ENCODE data around the gene SLC38A8.

SLC38A8 gene

DNA sequence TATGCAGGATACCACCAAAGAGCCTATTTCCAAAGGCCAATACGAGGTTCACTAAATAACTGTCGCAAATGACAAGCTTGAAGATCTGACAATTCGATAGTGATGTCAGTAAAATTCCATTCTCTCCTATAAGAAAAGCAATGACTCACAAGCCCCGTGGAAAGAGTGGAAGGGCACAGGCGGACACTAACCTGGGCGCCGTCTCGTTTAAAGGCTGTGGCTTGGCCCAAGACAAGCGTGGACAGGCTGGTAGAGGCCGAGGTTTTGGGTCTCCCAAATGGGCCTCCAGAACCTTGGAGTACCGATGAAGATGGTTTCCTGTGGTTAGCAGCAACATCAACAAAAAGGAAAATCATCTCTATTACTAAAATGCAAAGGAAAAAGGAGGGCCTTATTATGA lies 16.5 kb upstream of the SLC38A8 start:
- TF ChIP-seq SUZ12 (IDR thresholded peaks at IDR 0.05) (no peak), L3MBTL2 (conservative IDR thresholded peaks at IDR 0.05) (no peak), ARNT (IDR thresholded peaks at IDR 0.05) (no peak), FOXK2 (IDR thresholded peaks at IDR 0.05) (no peak), FOXA1 (IDR thresholded peaks at IDR 0.05) (no peak), NFRKB (IDR thresholded peaks at IDR 0.05) (no peak), ELF4 (IDR thresholded peaks at IDR 0.05) (no peak), ZNF384 (IDR thresholded peaks at IDR 0.05) (no peak), BHLHE40 (IDR thresholded peaks at IDR 0.05; ENCODE audit: borderline replicate concordance) (no peak), TARDBP (IDR thresholded peaks at IDR 0.05) (no peak), SP1 (IDR thresholded peaks at IDR 0.05) (no peak), FOXM1 (IDR thresholded peaks at IDR 0.05; ENCODE audit: borderline replicate concordance) (no peak), HDGF (IDR thresholded peaks at IDR 0.05; ENCODE audit: borderline replicate concordance) (no peak), CTBP1 (IDR thresholded peaks at IDR 0.05; ENCODE audit: borderline replicate concordance) (no peak)
- TF ChIP-seq, protein P1, sequence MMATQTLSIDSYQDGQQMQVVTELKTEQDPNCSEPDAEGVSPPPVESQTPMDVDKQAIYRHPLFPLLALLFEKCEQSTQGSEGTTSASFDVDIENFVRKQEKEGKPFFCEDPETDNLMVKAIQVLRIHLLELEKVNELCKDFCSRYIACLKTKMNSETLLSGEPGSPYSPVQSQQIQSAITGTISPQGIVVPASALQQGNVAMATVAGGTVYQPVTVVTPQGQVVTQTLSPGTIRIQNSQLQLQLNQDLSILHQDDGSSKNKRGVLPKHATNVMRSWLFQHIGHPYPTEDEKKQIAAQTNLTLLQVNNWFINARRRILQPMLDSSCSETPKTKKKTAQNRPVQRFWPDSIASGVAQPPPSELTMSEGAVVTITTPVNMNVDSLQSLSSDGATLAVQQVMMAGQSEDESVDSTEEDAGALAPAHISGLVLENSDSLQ (IDR thresholded peaks at IDR 0.05), result no peak
- no peak for DNase-seq (ENCODE audit: extremely low spot score)
- ChIA-PET POLR2A (no interaction called here), CTCF (no interaction called here)

DNA sequence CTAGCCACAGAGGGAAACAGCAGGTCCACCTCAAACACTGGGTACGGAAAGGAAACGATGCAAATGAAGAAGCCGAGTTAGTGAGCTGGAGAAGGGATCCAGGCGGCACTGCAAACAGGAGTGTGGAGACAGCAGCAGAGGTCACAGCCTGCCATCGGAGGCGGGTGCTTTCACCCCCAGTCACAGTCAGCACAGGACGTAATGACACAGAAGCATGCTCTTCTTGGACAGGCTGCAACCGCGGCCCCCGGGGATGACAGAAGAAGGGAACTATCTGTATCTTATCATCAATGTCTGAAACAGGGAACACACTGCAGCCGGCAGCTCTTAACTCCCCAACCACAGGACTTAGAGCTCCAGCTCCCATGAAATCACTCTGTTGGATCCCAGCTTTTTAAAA lies 16.1 kb upstream of the SLC38A8 start:
- CTCF ChIA-PET, result no interaction called here
- TF ChIP-seq NFRKB (IDR thresholded peaks at IDR 0.05) (no peak), FOXM1 (IDR thresholded peaks at IDR 0.05; ENCODE audit: borderline replicate concordance) (no peak), ARNT (IDR thresholded peaks at IDR 0.05) (no peak), ELF4 (IDR thresholded peaks at IDR 0.05) (no peak), BHLHE40 (IDR thresholded peaks at IDR 0.05; ENCODE audit: borderline replicate concordance) (no peak), HDGF (IDR thresholded peaks at IDR 0.05; ENCODE audit: borderline replicate concordance) (no peak), TARDBP (IDR thresholded peaks at IDR 0.05) (no peak), FOXK2 (IDR thresholded peaks at IDR 0.05) (no peak), CTBP1 (IDR thresholded peaks at IDR 0.05; ENCODE audit: borderline replicate concordance) (no peak), FOXA1 (IDR thresholded peaks at IDR 0.05) (no peak), ZNF384 (IDR thresholded peaks at IDR 0.05) (no peak), L3MBTL2 (conservative IDR thresholded peaks at IDR 0.05) (no peak), SP1 (IDR thresholded peaks at IDR 0.05) (no peak), SUZ12 (IDR thresholded peaks at IDR 0.05) (no peak), LEF1 (IDR thresholded peaks at IDR 0.05; ENCODE audit: borderline replicate concordance) (no peak)
- TF ChIP-seq, protein P1 (IDR thresholded peaks at IDR 0.05), result no peak
- DNase-seq (ENCODE audit: extremely low spot score), result no peak
- POLR2A ChIA-PET, result no interaction called here

DNA sequence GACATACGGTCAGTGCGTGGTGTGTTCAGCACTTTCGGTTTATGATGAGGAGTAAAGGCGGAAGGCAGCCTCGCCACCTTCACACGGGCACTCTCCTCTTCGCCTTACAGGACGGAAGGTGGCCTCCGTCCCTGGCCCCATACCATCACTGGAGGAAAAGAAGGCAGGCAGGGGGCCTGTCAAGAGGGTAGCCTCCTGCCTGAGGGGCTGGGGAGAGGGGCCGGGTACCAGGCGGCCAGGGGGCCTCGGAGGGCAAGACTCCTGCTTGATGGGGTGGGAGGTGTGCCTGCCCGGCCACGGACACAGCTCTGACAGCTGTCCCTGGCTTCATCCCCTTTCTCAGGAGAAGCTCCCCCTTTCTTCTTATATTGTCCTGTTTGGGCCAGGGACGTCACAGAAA lies 15.6 kb upstream of the SLC38A8 start:
- no peak for DNase-seq (ENCODE audit: extremely low spot score)
- TF ChIP-seq NFRKB (IDR thresholded peaks at IDR 0.05), result no peak
- no peak for TF ChIP-seq LEF1 (IDR thresholded peaks at IDR 0.05; ENCODE audit: borderline replicate concordance)
- TF ChIP-seq FOXM1 (IDR thresholded peaks at IDR 0.05; ENCODE audit: borderline replicate concordance), result no peak
- TF ChIP-seq ARNT (IDR thresholded peaks at IDR 0.05), result no peak
- ChIA-PET CTCF (no interaction called here), POLR2A (no interaction called here)

DNA sequence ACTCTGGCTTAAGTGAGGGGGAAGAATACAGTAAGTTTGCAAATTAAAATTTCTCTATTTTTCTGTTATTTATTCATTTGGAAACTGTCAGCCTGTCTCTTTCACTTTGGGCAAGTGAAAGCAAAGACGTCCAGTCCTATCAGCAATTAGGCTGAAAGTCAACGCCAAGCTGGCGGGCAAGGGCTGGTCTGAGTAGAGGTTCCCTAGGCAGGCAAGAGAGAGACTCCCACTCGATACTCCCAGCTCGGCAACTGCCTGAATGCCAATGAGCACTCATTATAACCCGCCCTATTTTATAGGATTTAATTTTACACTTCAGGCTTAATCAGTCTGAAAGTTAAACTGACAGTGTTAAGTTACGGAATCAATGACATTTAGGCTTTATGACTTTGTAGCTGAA lies 14.3 kb upstream of the SLC38A8 start:
- ChIA-PET CTCF (no interaction called here), POLR2A (no interaction called here)
- no peak for TF ChIP-seq ARNT (IDR thresholded peaks at IDR 0.05)
- no peak for DNase-seq (ENCODE audit: extremely low spot score)

DNA sequence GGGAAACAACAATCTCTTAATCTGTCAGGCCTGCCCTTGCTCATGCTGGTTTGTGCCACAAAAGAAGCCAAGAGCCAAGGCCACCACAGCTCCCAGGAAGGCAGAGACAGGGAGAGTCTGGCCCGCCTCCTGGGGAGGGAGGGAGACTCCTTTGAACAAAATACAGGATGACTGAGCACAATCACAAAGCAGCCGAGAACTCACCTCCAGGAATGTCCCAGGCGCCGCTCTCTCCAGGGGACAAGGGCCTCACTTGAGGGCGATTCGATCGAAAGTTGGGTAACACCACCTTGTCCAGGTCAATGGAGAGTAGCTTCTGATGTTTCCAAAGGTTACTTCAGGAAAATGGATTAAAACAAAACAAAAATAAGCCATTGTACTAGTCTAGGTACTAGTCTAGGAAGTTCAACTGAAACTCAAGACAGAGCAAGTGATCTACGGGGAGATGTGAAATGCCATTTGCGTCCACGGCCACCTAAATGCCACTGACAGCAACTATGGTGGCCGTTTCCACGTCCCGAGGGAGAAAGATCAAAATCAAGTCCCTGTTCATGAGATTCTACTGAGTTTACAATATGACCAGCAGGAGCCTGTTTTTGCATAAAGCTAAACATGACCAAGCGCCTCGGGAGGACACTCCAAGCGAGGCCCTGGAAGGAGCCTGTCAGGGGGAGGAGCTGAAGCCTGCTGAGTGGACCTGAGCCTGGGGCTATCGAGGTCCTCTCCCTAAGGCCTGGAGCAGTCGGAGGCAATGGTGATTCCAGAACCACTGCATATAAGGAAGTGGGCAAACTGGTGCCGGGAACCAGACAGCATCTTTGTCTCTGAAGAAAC lies 13.4 kb upstream of the SLC38A8 start:
- no peak for DNase-seq (ENCODE audit: extremely low spot score)
- ChIA-PET CTCF (no interaction called here), POLR2A (no interaction called here)
- TF ChIP-seq FOXK2 (IDR thresholded peaks at IDR 0.05), result no peak
- TF ChIP-seq ARNT (IDR thresholded peaks at IDR 0.05), result no peak
- TF ChIP-seq CTBP1 (IDR thresholded peaks at IDR 0.05; ENCODE audit: borderline replicate concordance), result no peak
- TF ChIP-seq ELF4 (IDR thresholded peaks at IDR 0.05), result no peak
- no peak for TF ChIP-seq NFRKB (IDR thresholded peaks at IDR 0.05)
- no peak for TF ChIP-seq LEF1 (IDR thresholded peaks at IDR 0.05; ENCODE audit: borderline replicate concordance)
- TF ChIP-seq FOXA1 (IDR thresholded peaks at IDR 0.05), result no peak
- TF ChIP-seq, protein P1 (IDR thresholded peaks at IDR 0.05), result no peak
- TF ChIP-seq HDGF (IDR thresholded peaks at IDR 0.05; ENCODE audit: borderline replicate concordance), result no peak
- TF ChIP-seq SP1 (IDR thresholded peaks at IDR 0.05), result no peak
- no peak for TF ChIP-seq FOXM1 (IDR thresholded peaks at IDR 0.05; ENCODE audit: borderline replicate concordance)
- TF ChIP-seq BHLHE40 (IDR thresholded peaks at IDR 0.05; ENCODE audit: borderline replicate concordance), result no peak
- TF ChIP-seq SUZ12 (IDR thresholded peaks at IDR 0.05), result no peak
- TF ChIP-seq ZNF384 (IDR thresholded peaks at IDR 0.05), result no peak

DNA sequence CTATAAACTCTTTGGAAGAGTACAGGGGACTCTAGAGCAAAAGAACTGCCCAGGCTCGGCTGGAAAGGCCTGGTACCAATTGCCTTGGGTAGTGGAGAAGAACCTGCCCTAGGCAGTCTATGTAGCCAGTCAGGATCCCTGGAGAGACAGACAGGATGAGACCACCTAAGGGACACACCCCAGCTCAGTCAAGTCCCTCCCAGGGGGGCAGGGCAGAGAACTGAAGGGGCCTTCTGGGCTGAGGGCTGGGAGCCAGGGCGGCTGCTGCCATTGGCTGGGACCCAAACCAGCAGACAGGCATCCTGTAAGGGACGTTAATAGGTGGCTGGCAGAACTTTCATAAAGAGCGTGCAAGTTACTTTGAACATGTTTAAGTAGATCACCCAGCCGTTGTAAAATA lies 12.8 kb upstream of the SLC38A8 start:
- CTCF ChIA-PET, result no interaction called here
- POLR2A ChIA-PET, result no interaction called here
- DNase-seq (ENCODE audit: extremely low spot score), result no peak
- TF ChIP-seq, protein P1 (IDR thresholded peaks at IDR 0.05), result no peak
- no peak for TF ChIP-seq ZNF384 (IDR thresholded peaks at IDR 0.05)
- TF ChIP-seq BHLHE40 (IDR thresholded peaks at IDR 0.05; ENCODE audit: borderline replicate concordance), result no peak
- TF ChIP-seq ARNT (IDR thresholded peaks at IDR 0.05), result no peak
- no peak for TF ChIP-seq L3MBTL2 (conservative IDR thresholded peaks at IDR 0.05)
- no peak for TF ChIP-seq TARDBP (IDR thresholded peaks at IDR 0.05)
- no peak for TF ChIP-seq CTBP1 (IDR thresholded peaks at IDR 0.05; ENCODE audit: borderline replicate concordance)
- no peak for TF ChIP-seq LEF1 (IDR thresholded peaks at IDR 0.05; ENCODE audit: borderline replicate concordance)
- TF ChIP-seq FOXK2 (IDR thresholded peaks at IDR 0.05), result no peak
- TF ChIP-seq ELF4 (IDR thresholded peaks at IDR 0.05), result no peak
- TF ChIP-seq FOXA1 (IDR thresholded peaks at IDR 0.05), result no peak
- no peak for TF ChIP-seq NFRKB (IDR thresholded peaks at IDR 0.05)
- no peak for TF ChIP-seq SUZ12 (IDR thresholded peaks at IDR 0.05)
- no peak for TF ChIP-seq SP1 (IDR thresholded peaks at IDR 0.05)
- no peak for TF ChIP-seq HDGF (IDR thresholded peaks at IDR 0.05; ENCODE audit: borderline replicate concordance)
- TF ChIP-seq FOXM1 (IDR thresholded peaks at IDR 0.05; ENCODE audit: borderline replicate concordance), result no peak
